ENCODE results near the gene PLEKHJ1.

Gene PLEKHJ1

DNA sequence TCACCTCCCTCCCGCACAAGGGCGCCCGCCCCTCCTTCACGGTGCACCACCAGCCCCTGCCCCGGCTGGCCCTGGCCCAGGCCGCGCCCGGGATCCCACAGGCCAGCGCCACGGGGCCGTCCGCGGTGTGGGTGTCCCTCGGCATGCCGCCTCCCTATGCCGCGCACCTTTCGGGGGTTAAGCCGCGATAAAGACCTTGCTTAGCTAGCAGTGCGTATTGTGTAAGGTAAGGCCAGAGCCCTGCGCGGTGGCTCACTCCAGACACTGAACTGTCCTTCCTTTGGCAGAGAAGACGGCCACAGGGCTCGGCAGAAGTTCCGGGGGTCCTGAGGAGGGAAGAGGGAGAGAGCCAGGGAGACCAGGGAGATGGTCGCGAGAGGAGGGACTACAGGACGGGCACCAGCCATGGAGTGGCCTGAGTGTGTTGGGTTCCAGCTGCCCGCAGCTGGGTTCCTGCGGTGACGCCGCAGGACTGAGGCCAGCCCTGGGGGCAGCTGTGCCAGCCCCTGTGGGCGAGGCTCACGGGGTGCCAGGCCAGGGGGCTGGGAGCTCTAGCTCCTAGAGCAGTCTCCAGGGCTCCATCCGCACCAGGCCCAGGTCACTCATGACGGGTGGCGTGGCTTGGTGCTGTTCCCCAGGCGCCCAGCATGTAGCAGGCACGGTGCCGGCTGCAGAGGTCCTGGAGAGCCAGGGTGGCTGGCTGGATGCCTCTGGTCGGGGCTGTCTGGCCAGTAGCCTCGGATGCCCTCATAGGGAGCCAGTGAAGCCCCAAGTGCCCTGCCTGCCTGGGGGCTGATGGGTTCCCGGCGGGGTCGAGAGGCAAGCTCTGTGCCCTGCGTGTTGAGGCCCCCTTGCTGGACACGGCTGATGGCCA lies 7.7 kb downstream of the PLEKHJ1 start:
- TF ChIP-seq, protein P1, sequence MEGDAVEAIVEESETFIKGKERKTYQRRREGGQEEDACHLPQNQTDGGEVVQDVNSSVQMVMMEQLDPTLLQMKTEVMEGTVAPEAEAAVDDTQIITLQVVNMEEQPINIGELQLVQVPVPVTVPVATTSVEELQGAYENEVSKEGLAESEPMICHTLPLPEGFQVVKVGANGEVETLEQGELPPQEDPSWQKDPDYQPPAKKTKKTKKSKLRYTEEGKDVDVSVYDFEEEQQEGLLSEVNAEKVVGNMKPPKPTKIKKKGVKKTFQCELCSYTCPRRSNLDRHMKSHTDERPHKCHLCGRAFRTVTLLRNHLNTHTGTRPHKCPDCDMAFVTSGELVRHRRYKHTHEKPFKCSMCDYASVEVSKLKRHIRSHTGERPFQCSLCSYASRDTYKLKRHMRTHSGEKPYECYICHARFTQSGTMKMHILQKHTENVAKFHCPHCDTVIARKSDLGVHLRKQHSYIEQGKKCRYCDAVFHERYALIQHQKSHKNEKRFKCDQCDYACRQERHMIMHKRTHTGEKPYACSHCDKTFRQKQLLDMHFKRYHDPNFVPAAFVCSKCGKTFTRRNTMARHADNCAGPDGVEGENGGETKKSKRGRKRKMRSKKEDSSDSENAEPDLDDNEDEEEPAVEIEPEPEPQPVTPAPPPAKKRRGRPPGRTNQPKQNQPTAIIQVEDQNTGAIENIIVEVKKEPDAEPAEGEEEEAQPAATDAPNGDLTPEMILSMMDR (IDR thresholded peaks at IDR 0.05; ENCODE audit: control insufficient read depth, extremely low read depth, insufficient read depth), result no peak

DNA sequence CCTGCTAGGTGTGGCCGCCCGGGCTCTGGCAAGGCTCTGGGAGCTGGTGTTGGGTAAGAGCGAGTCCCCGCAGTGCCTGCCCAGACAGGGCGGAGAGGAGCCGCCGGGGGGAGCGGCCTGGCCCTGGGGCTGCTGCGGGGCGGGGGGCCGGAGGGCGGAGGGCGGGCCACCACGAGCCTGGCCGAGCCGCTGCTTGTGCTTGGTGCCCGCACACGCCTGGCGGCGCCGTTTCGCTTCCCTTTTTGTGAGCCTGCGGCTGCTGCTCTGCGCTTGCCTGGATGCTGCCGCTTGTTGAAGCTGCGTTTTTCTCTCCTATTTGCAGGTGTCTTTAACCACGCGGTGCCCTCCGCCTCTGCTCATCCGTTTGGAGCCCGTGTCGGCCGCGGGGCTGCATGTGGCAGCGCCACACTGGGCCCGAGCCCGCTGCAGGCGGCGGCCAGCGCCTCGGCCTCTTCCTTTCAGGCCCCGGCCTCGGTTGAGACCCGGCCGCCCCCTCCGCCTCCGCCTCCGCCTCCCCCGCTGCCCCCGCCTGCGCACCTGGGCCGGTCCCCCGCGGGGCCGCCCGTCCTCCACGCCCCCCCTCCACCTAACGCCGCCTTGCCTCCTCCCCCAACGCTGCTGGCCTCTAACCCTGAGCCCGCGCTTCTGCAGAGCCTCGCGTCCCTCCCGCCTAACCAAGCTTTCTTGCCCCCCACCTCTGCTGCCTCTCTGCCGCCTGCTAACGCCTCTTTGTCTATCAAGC lies 8.5 kb downstream of the PLEKHJ1 start:
- TF ChIP-seq, protein P1 (IDR thresholded peaks at IDR 0.05; ENCODE audit: control insufficient read depth, extremely low read depth, insufficient read depth), result no peak
- no peak overlapping the region for H3K4me3 ChIP-seq (ENCODE audit: low read depth, low read length)
- DNase-seq (ENCODE audit: low read depth), result no peak

More for the DNA sequence above, 7.7 kb downstream of the PLEKHJ1 start:
- no peak overlapping the region for H3K4me3 ChIP-seq (ENCODE audit: low read depth, low read length)
- DNase-seq (ENCODE audit: low read depth), result no peak

DNA sequence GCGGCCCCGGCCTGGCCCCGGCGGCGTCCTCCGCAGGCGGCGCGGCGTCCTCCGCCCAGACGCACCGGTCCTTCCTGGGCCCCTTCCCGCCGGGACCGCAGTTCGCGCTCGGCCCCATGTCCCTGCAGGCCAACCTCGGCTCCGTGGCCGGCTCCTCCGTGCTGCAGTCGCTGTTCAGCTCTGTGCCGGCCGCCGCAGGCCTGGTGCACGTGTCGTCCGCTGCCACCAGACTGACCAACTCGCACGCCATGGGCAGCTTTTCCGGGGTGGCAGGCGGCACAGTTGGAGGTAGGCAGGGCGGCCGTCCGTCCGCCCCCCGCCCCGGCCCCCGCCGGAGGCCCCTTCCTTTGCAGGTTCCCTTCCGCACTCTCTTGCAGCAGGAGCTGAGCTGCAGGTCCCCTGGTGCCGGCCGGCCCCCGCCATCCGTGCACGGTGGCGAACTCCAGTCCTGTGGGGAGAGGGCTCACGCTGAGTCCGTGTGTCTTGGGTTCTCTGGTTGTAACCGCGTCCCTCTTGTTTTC lies 9.2 kb downstream of the PLEKHJ1 start:
- H3K4me3 ChIP-seq (ENCODE audit: low read depth, low read length), result no peak overlapping the region
- no peak for DNase-seq (ENCODE audit: low read depth)
- TF ChIP-seq, protein P1 (IDR thresholded peaks at IDR 0.05; ENCODE audit: control insufficient read depth, extremely low read depth, insufficient read depth), result no peak

DNA sequence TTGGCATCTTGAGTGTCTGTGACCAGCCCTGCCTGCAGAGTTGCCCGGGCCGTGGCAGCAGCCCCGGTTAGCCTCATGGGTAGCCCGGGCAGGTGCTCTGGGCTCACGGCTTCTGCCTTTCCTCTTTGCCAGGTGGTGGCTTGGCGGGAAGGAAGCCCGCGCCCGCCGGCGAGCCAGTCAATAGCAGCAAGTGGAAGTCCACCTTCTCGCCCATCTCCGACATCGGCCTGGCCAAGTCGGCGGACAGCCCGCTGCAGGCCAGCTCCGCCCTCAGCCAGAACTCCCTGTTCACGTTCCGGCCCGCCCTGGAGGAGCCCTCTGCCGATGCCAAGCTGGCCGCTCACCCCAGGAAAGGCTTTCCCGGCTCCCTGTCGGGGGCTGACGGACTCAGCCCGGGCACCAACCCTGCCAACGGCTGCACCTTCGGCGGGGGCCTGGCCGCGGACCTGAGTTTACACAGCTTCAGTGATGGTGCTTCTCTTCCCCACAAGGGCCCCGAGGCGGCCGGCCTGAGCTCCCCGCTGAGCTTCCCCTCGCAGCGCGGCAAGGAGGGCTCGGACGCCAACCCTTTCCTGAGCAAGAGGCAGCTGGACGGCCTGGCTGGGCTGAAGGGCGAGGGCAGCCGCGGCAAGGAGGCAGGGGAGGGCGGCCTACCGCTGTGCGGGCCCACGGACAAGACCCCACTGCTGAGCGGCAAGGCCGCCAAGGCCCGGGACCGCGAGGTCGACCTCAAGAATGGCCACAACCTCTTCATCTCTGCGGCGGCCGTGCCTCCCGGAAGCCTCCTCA lies 9.9 kb downstream of the PLEKHJ1 start:
- H3K4me3 ChIP-seq (ENCODE audit: low read depth, low read length), result no peak overlapping the region
- TF ChIP-seq, protein P1 (IDR thresholded peaks at IDR 0.05; ENCODE audit: control insufficient read depth, extremely low read depth, insufficient read depth), result no peak
- DNase-seq (ENCODE audit: low read depth), result no peak

DNA sequence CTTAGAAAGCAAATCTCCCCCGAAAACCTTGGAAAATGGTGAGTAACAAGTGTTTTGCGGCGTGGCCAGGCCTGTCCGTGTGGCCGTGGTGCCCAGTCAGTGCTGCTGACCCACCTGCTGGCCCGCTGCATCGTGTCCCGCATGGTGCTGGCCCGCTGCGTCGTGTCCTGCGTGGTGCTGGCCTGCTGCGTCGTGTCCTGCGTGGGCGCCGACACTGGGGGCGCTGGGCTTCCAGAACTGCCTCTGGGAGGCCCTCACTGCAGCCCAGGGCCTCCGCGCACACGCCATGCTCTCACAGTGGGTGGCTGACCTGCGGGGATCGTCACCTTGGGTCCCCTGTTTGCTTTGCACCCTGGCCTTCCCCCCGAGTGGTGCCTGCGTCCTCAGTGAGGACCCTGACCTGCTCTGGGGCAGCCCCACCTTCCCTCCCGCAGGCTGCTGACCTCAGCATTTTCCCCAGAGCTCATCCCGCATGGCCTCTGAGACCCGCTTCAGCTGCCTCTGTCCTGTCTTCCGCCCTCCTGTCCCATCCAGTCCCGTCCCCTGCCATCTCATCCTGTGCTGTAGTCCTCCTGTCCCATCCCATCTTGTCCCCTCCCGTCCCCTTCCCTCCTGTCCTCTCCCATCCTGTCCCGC lies 10.6 kb downstream of the PLEKHJ1 start:
- H3K4me3 ChIP-seq (ENCODE audit: low read depth, low read length), result no peak overlapping the region
- TF ChIP-seq, protein P1 (IDR thresholded peaks at IDR 0.05; ENCODE audit: control insufficient read depth, extremely low read depth, insufficient read depth), result no peak
- DNase-seq (ENCODE audit: low read depth), result no peak

DNA sequence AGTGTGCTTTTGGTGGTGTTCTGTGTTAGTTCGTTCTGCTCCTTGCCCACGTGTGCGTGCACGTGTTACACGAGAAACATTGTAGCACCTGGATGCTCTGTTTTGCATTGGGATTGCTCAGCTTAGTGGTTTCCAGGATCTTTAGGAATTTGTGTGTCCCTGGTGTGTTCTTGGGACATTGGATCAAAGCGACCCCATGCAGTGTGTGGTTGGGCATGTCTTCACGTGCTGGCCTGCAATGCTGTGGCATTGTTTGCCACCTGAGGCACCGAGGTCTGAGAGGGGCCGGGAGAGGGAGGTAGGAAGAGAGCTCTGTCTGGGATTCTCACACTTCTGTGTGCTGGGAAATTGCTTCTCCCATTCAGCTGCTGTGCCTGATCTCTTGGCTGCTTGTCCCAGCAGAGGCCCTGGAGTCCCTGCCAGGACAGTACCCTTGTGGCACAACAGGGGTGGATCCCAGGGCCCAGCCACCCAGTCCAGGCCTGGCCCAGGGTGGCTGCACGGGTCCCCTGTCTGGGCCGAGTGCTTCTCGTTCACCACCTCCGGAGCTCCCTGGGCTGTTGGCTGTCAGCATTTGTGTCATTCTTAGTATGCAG lies 11.3 kb downstream of the PLEKHJ1 start:
- H3K4me3 ChIP-seq (ENCODE audit: low read depth, low read length), result no peak overlapping the region
- TF ChIP-seq, protein P1 (IDR thresholded peaks at IDR 0.05; ENCODE audit: control insufficient read depth, extremely low read depth, insufficient read depth), result no peak
- no peak for DNase-seq (ENCODE audit: low read depth)

Data from LNCaP clone FGC (cell line).